NOMO-1 treated with DMSO at 0.1 percent for 48 hours (cell line): ENCODE measurements around the gene SLC5A12.

Experiments
- DNase-seq: peaks from one replicate; lab custom pipeline; 2025; ENCODE audit not compliant: unreplicated experiment; lab: John Stamatoyannopoulos, UW

The SLC5A12 gene

DNA sequence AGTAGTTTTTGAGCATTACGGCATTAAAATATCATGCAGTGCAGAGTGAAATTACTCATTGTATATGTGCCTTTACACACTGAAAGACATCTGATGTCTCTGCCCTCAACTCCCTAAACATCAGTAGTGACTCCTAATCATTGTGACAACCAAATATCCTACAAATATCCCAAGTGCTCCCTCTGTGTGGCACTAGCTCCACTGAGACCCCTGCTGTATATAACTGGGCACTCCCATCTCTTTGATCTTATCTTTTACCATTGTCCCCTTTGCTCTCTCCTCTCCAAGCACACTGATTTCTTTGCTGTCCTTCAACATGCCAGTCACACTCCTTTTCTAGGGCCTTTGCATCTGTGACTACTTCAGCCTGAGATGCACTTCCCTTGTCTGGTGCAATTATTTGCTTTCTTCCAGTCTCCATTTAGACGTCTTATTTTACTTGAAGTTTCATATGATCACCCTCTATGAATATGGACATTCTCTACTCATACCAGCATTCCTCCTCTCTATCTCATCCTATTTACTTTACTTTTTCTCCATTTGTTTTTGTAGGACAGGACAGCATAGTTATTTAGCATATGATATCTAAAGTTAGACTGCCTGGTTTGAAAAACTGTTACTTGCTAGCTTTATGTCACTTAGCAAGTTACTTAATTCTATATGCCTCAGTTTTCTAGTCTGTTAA, 2.4 kb downstream of the SLC5A12 start:
- no peak for DNase-seq

GRCh38 chr11:26717771-26718170, 4.1 kb downstream of the SLC5A12 start:
- DNase-seq: no peak

GRCh38 chr11:26715133-26715532, 6.7 kb downstream of the SLC5A12 start:
- DNase-seq: no peak

DNA sequence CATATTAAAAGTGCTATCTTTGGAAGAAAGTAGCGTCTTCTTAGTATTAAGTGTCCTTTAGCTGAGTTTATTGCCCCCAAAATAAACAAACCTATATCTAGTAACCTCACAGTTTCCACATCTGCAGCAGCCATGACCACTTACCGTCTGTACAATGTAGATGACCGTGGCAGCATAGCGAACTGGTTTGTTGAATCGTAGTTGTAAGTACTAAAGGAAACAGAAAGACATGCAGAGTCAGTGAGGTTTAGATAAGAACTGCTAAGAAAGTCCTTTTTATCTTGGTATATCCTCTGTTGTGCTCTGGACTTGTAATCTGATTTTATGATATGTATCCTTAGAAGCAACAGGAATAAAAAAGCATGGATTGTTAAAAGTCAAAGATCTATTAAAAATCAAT, 9.4 kb downstream of the SLC5A12 start:
- DNase-seq: no peak

DNA sequence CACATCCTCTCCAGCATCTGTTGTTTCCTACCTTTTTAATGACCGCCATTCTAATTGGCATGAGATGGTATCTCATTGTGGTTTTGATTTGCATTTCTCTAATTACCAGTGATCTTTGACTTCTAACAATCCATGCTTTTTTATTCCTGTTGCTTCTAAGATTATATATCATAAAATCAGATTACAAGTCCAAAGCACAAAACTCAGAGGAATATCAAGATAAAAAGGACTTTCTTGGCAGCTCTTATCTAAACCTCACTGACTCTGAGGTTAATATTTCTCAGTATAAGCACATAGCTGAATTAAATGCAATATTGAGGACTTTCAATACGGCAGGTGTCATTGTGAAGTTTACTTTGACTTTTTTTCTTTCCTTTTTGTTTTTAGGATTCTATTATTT, 11.4 kb downstream of the SLC5A12 start:
- no peak for DNase-seq

GRCh38 chr11:26708736-26709456, 13.0 kb downstream of the SLC5A12 start:
- DNase-seq: no peak

DNA sequence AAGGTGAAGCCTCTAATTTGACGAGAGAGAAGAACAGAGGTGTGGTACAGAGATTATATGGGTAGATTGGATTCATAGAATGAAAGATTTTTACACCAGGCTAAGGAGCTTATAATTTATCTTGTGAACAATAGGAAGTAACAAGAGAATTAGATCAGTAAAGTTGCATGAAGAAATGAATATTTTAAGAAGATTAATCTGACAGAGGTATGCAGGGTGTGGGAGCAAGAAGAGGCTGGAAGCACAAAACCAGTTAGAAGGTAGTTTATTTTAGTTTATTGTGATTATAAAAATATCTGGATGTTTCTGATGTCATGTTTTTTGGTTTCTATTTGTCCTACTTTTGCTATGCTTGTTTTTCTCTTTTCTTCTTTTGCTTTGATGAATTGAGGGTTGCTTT, 15.7 kb downstream of the SLC5A12 start:
- DNase-seq: no peak

DNA sequence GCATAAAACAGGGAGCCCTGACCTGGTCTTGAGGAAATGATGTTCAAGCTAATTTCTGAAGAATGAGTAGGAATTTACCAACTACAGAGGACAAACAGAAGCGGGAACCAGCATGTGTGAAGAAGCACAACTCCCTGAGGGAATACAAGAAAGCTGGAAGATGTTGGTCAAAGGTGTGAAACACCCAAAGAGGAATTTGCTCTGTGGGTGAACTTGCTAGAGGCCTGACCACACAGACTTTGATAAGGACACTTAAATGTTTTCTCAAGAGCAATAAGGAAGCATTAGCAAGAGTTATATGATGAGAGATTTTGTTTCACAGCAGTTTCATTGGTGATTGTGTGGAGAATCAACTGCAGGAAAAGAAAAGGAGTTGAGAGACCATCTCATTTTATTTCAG, 17.6 kb downstream of the SLC5A12 start:
- no peak for DNase-seq

DNA sequence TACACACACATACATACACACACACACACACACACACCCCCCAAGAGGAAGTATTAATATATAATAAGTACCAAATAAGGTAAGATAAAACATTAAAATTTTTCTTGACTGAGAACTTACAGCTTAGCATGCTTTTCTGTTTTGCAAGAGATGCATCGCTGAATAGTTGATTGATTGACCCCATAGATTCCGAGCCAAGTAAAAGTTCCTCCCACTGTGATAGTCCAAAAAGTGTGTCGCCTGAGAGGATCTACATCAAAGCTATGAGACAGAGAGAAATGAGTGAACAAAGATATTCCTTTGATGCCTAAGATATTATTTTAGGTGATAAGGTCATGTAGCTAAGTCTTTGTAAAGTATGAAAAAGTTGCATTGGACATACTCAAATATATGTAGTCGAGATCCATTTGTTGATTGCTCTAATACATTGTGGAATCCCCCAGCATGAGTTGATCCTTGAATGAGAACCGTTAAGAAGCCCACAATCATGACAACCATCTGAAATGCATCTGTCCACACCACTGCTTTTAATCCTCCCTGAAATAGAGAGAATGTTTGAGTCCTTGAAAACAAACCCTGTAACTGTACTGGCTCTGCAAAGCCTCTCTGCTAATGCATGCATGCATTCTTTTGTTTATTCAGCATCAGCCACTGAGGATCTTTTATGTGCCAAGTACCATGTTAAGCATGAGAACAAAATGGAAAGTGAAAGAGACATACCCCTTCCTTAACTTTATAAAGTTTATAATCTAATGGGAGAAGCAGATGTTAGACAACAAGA, 18.3 kb downstream of the SLC5A12 start:
- no peak for DNase-seq

DNA sequence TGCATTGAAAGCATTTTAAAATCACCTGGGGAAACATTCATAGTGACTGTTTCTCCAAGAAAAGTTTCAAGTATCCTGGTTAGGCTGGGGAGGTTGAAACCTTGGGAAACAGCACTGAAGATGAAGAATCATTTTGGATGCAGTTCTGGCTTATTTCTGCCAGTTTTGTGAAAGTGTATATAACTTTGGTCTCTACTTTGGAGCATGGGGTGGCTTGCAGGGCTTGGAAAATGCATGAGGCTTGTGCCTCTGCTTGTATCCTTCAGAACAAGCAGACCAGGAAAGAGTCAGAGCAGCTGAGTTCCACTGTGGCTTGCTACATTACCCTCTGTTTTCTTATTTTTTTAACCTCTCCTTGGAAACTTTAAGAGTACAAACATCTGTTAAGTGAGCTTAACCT, 19.5 kb downstream of the SLC5A12 start:
- DNase-seq: no peak

DNA sequence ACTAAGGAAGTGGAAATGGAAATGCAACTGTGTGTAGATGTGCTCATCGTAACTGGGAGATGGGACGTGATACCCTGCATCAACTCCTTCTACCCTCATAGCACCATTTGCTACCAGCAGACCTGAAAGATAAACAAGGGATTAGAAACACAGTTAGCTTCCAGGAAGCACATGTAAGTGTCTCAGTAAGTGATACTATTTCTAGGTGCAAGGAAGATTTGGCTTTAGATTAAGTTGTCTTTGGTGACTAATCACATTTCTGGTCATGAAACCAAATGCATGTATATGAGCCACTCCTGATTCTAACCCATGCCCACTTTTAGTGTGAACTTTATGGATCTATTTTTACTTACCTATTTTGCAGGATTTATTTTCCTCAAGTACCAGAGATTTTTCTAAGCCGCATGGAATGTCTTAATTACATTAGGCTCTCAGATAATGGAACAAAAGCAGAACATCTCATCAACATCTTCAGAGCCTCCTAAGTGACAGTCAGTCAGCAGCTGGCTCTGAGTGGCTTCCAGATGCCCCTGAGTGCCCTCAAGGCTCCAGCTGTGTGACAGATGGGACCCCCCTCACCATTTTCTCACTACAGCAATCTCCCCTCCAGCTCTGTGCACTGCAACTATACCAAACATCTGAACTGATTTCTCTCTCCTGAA, 21.2 kb downstream of the SLC5A12 start:
- no peak for DNase-seq

- DNase-seq: no peak
These were observed 23.6 kb downstream of the SLC5A12 start for GRCh38 chr11:26698224-26698623.

DNA sequence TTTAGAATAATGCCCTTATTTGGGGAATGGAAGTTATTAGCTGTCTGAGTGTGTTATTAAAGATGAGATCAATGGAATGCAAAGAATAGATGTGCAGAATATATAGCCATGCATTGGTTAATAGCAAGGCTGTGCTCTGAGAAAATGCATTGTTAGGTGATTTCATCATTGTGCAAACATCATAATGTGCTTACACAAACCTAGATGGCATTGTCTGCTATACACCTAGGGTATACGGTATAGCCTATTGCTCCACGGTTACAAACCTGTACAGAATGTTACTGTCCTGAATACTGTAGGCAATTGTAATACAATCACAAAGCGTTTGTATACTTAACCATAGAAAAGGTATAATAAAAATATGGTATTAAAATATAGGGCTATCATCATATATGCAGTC, 25.5 kb downstream of the SLC5A12 start:
- no peak for DNase-seq

DNA sequence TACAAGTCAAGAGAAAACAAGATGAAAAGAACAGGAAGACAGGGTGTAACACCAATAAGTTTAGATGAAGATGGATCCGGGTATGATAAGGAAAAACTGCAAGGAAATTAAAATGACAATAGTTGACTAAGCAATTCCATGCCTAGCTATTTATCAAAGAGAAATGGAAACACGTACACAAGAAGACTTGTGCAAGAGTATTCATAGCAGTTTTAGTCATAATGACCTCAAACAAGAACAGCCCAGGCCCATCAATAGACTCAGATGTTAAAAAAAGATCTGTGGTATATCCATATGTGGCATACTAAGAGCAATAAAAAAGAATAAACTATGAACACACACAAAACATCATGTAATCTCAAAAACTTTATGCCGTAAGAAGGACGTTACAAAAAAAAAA, 33.2 kb downstream of the SLC5A12 start:
- DNase-seq: no peak

GRCh38 chr11:26687351-26687750, 34.5 kb downstream of the SLC5A12 start:
- DNase-seq: no peak

- DNase-seq: no peak
These were observed 44.3 kb downstream of the SLC5A12 start for GRCh38 chr11:26677566-26677965.

GRCh38 chr11:26676641-26677040, 45.2 kb downstream of the SLC5A12 start:
- DNase-seq: no peak

DNA sequence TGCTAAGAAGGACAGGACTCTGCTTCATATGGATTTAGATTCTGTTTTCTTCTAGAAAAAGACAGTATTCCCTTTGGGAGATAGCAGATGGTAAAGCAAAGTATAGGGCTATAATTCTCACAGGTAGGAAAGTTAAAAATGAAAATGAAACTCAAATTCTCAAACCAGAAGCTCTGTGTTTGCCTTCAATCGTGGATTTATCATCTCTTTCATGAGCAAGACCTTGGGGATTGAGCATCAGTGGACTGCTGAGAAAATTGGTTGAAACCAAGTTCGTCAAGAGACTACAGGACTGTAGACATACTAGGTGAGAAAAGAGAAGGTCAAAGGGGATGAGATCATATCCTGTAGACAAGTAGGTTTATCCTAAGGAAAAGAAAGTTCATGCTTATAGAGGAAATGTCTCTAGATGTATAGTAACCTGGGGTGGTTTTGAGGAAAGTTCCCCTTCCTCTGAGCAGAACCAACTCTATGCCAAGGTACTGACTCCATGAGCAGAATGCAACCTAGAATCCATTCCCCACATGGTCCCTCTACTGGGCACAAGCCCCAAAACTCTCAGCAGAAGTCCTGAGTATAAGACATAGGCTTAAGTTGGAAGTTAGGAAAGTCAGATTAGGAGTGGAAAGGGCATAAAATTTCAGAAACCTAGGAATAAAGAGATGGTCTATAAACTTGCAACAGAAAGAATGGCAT, 46.5 kb downstream of the SLC5A12 start:
- DNase-seq: no peak

DNA sequence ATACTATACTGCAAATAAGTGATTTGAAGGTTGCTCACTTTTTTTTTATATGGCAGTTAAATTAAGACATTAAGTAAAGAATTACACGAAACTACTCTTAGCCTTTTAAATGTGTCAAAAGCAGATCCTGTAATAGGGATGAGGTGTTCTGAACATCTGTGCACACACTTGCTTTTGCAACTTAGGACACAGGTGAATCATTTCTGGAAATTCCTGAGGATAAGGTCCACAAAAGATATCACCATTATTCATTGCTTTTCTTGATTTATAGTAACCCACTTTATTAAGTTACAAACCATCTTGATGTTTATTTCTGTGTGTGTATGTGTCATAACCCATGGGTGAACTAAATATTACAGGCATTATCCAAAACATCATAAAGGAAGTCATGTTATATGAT, 55.9 kb downstream of the SLC5A12 start:
- DNase-seq: no peak

- DNase-seq: no peak
These were observed 56.8 kb downstream of the SLC5A12 start for GRCh38 chr11:26665036-26665435.

DNA sequence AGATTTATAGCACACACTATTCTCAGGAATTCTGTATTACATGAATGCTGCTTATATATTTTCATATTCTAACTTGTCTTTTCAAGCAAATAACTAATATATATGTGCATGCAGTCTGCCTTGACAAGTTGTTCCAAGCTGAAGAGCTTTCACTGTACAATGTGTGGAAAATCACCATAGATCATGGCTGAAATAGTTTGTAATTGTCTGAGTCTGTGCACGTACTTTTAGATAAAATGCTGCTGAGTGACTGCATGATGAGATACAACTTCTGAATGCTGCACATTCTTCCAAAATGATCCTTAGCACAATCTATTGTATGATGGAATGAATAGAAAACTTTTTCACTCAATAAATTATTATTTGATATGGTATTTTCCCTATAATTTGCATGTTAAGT, 58.9 kb downstream of the SLC5A12 start:
- no peak for DNase-seq
